ENCODE results near the gene ARHGAP6.

The ARHGAP6 gene

DNA sequence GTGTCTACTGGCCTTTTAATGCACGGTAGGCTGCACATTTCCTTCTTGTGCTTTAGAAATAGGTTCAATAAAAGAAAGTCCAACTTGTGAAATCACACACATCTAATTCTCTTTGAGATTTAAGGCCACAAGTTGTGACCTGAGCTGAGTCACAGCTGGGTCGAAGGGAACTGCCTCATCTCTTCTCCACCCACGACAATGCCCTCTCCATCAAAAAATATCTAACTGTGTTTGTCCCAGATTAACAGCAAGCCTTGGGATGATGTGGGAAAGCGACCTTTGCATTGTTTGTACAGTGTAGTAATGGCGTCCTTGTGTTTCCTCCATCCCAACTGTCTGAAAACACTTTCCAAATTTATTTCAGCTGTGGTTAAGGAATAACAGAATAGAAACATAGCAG, 203.6 kb downstream of the ARHGAP6 start:
- DNase-seq (ENCODE audit: low read depth), result no peak

DNA sequence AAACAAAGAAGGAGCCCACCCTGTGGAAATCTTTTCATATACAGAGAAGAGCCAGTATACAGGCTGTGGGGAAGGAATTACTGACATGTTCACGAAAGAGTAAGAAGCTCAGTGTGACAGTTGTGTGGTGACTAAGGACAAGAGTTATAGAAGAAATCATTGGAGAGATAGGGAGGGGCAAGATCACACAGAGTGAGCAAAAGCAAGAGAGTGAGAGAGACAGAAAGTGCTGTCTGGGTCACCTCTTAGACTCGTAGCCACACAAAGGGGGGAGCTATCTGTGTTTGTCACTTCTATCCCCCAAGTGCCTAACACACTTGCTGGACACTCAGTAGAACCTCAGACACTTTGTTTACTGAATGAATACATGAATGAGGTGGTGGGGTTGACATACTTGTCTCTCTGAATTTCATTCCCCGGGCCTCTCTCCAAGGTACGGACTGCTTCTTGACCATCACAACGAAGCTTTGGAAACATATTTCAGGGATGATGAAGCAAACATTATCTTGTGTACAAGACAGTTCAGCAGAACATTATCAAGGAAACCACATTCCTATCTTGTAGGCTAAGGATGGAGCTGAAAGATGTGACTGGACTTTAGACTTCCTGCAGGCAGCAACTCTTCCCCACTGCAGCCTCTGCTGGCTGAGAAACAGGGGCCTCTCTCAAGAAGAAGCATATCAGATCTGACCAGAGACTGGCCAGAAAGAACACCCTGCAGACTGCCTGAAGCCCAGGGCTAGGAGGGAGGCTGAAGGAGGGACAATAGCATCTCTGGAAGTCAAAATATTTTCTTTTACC, 204.3 kb downstream of the ARHGAP6 start:
- no peak for DNase-seq (ENCODE audit: low read depth)

DNA sequence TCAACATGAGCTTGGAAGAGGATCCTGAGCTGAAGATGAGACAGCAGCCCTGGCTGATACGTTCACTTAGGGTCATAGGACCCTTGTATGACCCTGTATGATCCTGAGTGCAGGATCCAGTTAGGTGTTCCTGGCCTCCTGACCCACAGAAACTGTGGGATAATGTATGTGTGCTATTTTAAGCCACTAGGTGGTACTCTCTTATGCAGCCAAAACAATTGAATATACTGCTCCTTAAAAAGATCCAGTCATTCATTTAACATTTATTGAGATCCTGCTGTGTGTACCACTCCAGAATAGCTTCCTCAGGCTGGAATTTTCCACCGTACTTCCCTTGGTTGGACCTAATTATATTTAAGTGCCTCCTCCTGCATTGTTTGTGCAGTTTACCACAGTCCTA, 205.4 kb downstream of the ARHGAP6 start:
- DNase-seq (ENCODE audit: low read depth), result no peak

DNA sequence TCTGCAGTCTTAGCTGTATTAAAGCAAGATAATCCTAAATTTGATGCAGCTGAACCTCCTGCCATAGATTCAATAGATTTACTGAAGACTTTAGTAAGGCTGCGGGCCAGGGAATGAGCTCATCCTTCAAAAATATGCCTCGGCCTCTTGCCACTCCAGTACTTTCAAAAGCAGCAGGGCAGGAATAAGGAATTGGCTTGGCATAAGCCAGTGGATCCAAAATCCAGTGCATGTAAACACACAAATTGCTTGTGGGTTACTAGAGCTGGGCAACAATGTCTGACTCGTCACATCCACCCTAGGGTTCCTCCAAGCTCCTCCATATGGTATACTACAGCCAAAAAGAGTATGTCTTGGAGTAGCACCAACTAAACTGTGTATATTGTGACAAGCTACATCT, 207.6 kb downstream of the ARHGAP6 start:
- DNase-seq (ENCODE audit: low read depth), result no peak

DNA sequence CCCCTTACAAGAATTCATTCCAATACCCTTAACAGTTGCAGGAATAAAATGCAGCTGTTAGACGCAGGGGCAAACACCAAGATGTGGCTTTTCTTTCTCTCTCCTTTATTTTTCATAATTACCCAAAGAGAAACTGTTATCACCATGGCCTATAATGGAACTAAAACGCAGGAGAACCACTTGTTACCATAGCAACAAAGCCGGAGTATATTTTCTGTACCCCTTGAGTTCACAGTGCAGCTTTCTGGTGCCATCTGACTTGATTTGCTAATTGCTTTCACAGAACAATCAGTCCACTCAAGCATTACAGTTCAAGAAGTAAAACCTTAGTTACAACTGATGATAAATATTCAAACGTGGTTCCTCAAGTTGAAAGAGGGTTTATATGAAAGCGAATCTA, 214.6 kb downstream of the ARHGAP6 start:
- no peak for DNase-seq (ENCODE audit: low read depth)

DNA sequence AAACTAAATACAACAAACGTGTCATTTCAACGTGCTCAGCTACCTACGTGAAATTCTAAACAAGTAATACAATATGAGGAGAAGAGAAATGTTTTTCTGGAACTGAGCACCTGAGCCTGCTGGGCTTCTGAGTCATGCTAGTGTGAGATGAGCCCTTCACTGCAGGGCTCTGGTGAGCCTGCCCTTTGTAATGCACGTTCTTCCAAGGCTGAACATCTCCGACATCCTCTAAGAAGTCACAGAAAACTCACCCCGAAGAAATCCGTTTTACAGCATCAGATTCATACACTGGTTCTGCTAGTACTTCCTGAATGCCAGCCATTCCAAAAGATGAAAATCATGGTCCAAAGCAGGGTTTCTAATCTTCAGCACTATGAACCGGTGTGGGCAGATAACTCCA, 215.4 kb downstream of the ARHGAP6 start:
- DNase-seq (ENCODE audit: low read depth), result no peak

DNA sequence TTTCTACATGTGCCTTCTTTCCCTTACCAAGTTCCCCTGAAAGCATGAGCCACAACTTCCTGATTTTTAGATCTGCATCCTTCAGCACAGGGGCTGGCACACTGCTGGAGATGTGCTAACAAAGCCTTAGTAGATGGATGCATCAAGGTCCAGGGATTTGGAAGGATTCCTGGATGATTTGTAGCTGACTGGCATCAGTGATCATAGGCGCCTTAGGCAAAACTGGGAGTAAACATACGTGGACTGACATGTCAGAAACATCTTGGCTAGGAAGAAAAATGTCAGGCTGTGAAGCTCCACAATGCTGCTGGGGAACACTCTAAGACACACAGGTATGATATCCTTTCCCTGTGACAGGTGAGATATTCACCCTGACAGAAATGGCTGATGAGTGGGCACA, 216.1 kb downstream of the ARHGAP6 start:
- DNase-seq (ENCODE audit: low read depth), result no peak

DNA sequence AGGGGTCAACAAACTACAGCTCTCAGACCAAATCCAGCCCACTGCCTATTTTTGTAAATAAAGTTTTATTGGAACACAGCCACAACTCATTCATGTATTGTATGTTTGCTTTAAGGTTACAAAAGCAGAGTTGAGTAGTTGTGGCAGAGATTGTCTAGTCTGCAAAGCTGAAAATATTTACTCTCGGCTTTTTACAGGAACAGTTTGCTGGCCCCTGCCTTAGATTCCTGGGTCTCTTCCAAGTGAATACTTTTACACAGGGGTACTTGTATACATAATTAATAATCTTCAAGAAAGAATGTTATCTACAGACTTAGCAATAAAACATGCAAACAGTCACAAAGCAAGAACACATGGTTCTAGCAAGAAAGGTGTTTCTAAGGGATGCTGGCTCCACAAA, 218.3 kb downstream of the ARHGAP6 start:
- no peak for DNase-seq (ENCODE audit: low read depth)

DNA sequence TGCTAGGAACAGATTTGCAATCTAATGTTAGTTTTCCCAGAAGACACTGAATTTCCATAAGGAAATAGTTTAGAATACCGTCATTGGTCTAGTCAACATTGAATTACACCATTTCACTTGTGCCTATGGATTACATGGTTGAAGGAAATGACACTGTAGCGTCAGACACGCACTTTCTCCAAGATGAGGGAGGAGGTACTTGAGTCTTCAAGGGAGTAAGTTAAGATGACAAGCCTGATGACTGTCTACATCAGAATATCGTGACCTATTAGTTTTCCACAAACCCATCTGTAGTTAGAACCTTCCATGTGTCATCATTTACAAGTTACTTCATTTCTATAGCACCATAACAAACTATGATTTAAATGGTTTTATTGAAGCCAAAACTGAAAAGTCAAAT, 218.8 kb downstream of the ARHGAP6 start:
- no peak for DNase-seq (ENCODE audit: low read depth)

DNA sequence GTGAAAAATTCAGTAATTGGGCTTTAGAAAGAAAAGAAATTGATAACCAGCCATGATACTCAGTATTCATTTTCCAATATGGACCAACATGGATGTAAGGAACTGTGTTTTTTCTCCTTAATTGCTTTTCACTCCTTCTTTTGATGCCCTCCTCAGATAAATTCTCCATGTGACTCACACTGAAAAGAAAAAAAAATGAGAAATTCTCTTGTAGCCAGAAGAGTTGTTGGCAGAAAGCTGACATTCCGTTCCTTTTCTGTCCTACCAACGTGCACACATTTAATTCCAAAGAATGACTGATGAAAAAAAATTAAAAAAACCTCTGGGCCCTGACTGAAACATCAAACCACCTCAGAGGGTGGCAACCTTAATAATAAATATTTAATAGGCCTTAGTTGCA, 219.4 kb downstream of the ARHGAP6 start:
- DNase-seq (ENCODE audit: low read depth), result peak; percentile 56

DNA sequence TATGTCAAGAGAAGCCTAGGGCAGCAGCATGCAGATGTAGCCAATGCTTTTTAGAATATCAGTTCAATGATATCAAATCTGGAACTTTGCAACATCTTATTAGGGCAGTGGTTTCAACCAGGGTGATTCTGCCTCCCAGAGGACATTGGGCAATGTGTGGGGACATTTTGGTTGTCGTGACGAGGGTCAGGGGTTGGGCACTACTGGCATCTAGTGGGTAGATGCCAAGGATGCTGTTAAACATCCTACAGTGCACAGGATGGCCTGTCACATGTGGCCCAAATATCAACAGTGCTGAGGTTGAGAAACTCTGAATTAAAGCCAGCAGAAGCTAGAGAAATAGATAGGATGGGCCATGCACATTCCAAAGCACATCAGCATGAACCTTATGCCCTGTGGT, 220.2 kb downstream of the ARHGAP6 start:
- no peak for DNase-seq (ENCODE audit: low read depth)

DNA sequence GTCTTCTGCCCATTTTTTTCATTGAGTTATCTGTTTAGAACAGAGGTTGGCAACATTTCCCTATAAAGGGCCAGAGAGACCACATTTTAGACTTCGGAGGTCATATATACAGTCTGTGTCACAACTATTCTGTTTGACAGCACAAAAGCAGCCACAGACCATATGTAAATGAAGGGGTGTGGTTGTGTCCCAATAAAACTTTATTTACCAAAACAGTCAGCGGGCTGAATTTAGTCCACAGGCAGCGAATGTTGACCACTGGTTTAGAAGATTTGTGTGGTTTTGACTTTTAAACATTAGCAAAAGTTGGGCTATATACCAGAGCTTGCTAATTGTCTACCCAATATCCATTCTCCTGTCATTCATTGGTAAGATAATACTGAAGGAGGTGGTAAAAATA, 221.7 kb downstream of the ARHGAP6 start:
- DNase-seq (ENCODE audit: low read depth), result no peak

DNA sequence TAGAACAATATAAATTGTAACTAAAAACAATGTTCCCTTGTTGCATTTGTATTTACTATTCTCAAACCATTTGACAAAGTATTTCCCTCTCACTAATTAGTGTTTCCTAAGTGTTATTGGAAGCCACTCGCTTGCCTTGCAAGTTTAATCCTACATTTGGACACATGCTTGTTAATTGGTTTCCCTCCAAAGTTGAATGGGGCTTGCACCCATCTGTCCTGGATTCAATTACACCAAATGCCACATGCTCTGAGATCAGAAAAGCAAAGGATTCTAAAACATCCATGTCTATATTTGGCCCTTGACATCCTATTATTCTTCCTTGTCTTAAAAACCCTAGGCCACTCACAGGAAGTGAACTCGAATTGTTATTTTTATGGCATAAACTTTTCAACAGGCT, 225.9 kb downstream of the ARHGAP6 start:
- DNase-seq (ENCODE audit: low read depth), result no peak

DNA sequence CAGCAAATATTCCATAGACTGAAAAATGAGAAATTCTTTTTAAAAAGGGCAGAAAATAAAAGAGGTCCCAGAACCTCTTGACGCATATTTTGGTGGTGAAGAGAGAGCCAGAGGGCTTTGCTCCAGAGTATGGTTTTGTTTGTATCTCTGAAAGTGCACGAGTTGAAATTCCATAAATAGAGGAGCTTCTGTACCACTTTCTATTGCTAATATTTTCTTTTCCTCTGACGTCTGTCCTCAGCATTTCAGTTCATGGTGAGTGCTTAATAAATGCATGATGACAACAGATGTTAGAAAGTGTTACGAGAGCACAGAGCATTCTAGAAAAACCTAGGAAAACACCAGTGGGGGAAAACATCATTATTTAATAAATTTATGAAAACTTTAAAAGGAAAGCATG, 227.0 kb downstream of the ARHGAP6 start:
- peak; percentile 37 for DNase-seq (ENCODE audit: low read depth)

DNA sequence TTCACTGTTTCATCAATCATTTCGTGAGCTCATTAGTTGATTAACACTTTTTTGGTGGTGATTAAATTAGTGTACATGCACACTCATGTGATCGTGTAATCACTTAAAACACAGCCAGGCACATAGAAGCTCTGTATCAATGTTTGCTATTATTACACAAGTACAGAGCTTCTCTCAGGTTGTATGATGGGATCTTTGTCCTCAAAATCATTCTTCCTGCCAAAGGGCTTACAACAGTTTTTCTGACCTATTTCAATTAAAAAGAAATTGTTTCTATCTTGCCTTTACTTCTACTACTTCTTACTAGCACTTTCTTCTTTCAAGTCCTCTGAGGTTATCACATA, 227.4 kb downstream of the ARHGAP6 start:
- DNase-seq (ENCODE audit: low read depth), result no peak

DNA sequence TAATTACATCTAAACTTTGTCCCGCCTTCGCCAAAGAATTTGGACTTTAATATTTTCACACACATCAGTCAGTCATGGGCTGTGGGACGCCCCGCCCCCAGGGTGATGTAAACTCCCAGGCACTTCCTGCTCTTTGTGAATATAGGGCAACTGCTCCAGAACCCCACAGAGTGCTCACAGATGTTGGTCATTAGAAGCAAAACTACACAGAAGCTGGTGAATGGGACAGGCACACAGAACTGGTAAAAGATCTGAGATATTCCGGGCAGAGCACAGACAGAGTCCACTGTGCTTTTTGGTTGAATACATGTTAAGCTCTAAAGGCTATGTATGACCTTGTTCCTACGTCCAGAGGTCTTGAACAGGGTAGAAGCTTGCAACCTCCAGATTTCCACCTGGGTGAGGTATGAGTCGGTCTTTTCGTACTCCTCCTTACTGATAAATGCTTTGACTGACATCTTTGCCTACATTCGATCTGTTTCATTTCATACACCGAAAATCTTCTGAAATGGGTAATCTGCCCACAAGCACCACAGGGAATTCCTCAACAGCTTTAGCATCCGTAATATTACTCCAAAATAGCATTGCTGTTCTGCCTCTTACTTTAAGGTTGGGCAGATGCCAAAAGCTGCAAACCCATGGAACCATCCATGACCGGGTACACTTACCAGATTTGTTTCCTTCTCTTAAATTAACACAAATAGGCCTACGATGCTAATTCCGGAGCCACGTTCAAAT, 227.9 kb downstream of the ARHGAP6 start:
- DNase-seq (ENCODE audit: low read depth), result peak; percentile 47

DNA sequence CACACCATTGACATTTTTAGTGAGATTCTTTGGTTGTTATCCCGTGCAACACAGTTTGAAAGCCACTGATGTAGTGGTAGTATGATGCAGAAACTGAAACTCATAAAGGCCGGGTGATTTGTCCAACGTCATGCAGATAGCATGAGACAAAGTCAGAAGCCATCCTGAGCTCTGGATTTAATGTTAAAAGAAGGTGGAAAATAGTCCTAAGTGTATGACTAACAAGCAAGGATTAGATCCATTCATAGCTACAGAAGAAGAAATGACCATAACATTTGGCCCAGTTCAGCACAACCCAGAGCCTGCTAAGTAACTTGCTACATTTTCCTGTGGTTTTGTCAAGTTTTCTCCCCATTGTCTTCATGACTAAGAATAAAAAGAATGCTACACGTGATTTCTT, 230.2 kb downstream of the ARHGAP6 start:
- peak; percentile 63 for DNase-seq (ENCODE audit: low read depth)

DNA sequence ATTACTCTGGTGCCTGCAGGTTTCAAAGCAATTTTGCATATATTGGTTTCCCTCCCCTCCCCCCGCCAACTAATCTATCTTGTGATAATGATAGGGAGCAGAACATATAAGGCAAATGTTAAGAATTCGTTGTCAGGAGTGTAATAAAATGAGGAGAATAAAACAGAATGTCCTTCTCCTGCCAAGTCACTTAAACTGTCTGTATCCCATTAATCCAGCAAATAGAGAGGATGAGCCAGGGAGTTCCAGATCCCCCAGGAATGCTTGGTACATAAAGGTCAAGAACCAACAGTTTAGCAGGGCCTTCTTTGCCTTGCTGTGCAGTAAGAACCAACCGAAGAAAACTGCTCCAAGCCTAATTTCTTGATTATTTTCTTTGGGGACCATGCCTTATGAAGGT, 231.1 kb downstream of the ARHGAP6 start:
- DNase-seq (ENCODE audit: low read depth), result no peak

DNA sequence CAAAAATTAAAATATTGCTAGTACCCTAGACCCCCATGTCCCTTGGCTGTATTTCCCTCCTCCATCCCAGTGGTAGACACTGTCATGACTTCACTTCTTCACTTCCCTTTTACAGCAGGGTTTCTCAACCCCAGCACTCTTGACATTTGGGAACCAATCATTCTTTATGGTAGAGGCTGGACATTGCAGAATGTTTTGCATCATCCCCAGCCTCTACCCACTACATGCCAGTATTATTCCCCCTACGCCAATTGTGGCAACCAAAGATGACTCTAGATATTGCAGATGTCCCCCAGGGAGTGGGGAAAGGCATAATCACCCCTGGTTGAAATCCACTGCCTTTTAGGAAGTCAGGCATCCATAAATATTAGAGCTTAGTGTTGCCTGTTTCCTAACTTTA, 233.9 kb downstream of the ARHGAP6 start:
- no peak for DNase-seq (ENCODE audit: low read depth)

DNA sequence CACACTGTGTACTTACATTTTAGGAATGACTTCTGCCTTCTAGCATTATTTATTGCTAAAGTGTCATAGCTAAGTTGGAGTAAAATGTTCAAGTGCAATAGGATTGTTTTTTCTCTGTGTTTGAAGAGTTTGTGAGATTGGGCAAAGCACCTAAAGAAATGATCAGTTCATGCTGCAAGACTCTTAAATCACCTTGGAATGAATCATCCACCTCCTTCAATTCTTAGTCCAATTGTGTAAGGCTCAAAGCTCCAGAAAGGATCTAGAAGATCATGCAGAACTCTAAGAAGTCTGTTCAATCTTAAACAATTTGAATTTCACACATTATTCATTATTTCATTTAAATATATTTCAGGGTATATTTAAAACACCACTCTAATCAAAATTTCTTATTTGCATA, 235.4 kb downstream of the ARHGAP6 start:
- DNase-seq (ENCODE audit: low read depth), result no peak

DNA sequence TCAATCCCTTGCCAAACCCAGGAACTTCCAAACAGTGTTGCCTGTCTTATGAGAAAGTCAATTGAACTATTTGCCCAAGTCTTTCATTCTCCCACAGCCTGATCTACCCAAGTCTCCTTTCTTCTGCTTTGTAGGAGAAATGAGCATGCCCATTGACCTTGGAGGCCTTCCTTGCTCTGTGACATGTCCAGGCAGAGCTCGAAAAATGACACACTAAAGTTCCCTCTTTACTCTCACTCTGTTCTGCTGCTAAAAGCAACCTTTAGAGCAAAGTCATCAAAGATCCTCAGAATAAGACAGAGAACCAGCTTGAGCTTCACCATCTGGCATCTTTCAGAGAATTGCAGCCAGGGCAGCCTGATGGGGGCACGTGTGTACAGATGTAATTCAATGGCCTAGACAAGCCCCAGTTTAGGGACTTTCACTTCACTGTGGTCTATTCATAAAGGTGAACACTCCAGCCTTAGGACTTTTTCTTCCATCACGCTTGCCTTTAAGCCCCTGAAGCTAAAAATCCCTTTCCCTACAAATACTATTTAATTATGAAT, 236.1 kb downstream of the ARHGAP6 start:
- DNase-seq (ENCODE audit: low read depth), result no peak

DNA sequence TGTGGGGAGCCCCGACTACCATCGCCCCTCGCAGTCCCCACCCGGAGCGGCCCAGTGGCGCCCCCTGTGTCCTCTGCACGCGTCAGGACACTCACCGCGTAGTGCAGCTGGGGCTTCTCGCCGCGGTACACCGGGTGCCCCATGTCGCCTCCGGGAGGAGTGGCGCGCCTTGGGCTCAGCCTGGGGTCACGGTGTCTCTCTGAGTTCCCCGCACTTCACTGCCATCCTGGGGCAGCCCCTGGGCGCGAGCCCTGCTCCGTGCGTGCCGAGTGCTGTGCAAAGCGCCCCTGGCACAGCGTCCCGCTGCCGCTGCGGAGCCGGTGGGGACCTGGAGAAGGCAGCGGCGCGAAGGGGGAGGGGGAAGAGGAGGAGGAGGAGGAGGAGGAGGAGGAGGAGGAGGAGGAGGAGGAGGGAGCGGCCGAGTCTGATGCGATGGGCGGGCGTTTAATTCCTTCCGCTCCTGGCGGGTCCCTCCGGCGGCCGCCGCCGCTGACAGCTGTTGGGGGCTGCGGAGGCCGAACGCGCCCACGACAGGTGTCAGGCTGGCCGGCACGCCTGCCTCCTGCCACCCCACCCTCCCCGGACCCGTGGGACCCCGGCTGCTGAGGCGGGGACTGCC, 238.2 kb downstream of the ARHGAP6 start:
- DNase-seq (ENCODE audit: low read depth), result no peak
